ENCODE measurements around the gene ANO3.

ANO3 gene

DNA sequence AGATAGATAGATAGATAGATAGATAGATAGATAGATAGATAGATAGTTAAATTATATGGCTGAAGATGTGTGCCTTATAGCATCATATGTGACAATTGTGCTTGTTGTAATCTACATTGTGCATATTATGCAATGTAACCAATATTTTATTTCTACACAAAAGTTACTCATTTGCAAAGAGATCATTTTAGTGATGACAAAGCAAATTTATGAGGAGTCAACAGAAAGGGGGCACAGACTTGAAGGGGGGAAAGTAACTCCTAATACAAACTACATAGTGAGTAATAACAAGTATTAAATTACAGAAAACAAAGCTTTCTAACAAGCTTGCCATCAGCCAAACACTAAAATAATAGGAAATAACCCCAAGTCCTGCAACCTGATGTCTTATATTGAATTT lies 133.3 kb downstream of the ANO3 start:
- H3K9me3 ChIP-seq (ENCODE audit: control insufficient read depth, insufficient read depth, low read length): no peaks in the 10 kb centered on the region
- no peak overlapping the region for H3K4me3 ChIP-seq (ENCODE audit: low read depth, low read length)
- no peaks in the 10 kb centered on the region for H3K27me3 ChIP-seq (ENCODE audit: control insufficient read depth, insufficient read depth, low read length)
- no peak overlapping the region for H3K9ac ChIP-seq (ENCODE audit: low read depth, low read length)
- H3K4me1 ChIP-seq (ENCODE audit: control insufficient read depth, insufficient read depth, low read length): no peaks in the 10 kb centered on the region
- H3K36me3 ChIP-seq (ENCODE audit: control insufficient read depth, insufficient read depth, low read length): no peaks in the 10 kb centered on the region

DNA sequence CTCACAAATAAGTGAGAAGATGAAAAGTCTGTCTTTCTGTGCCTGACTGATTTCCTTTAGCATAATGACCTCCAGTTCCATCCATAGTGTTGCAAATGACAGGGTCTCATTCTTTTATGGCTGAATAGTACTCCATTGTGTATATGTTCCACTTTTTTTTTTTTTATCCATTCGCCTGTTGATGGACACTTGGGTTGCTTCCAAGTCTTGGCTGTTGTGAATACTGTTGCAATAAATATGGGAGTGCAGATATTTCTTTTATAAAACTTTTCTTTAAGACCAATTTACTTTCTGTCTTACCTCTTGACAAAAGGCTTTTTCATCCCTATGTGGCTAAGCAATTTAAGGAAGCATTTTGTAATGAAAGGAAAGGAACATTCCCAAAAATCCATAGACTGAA lies 135.6 kb downstream of the ANO3 start:
- Histone ChIP-seq H3K4me1 (ENCODE audit: control insufficient read depth, insufficient read depth, low read length) (no peaks in the 10 kb centered on the region), H3K9me3 (ENCODE audit: control insufficient read depth, insufficient read depth, low read length) (no peaks in the 10 kb centered on the region), H3K4me3 (ENCODE audit: low read depth, low read length) (no peak overlapping the region), H3K27me3 (ENCODE audit: control insufficient read depth, insufficient read depth, low read length) (no peaks in the 10 kb centered on the region), H3K36me3 (ENCODE audit: control insufficient read depth, insufficient read depth, low read length) (no peaks in the 10 kb centered on the region), H3K9ac (ENCODE audit: low read depth, low read length) (no peak overlapping the region)

DNA sequence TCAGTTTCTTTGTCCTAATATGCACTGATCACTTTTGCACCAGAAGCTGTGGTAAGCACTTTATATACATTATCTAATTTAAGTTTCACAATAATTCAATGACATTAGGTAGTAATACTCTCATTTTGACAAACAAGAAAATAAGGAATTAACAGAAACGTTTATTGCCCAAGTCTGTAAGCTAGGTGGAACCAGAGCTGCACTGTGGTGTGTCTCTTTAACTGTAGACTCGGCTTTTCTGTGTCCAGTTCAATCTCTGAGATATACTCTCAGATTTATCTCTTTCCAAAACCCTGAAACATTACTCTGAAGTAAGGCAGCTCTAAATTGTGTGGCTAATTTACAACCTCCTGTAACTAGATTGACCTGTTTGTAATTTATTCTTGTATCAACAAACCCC lies 139.1 kb downstream of the ANO3 start:
- H3K4me1 ChIP-seq (ENCODE audit: control insufficient read depth, insufficient read depth, low read length): no peaks in the 10 kb centered on the region
- no peaks in the 10 kb centered on the region for H3K9me3 ChIP-seq (ENCODE audit: control insufficient read depth, insufficient read depth, low read length)

DNA sequence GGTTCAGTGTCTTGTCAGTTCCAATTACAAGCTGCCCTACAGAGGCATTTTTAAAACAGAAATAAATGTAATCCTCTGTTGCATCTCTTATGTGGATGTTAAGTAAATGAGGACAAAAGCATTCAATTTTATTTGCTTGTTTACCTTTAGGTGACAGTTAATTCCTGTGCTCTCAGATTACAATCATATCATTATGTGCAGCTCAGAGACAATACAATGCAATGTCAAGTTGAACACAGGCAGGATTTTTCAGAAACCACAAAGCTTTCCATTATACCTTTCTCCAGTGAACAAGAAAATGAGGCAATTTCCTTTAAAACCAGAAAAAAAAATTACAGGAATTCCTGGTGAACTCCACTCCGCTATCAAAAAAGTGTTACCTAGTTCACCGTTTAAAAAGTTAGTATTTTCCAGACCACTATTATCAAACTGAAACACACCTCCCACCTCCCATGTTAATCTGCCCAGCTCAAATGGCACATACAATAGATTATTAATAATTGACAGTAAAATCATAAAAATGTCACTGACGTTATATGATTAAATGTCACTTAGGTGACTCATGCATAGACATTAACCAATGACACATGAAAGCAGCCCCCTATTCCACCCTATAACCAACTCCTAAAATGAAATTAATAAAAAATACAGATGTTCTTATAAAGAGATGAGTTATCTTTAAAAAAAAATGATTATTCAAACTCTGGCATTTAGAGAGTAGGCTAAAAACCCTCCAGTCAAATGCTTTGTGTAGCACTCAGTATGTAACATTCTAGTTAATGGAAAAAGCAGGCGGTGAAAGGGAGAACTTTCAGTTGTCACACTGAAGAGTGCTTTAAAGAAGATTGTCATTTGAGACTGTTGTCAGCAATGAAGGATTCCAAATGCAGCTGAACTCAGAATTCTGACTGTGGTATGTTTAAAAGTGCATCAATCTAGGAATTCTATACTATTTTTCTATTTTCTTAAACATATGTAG lies 141.6 kb downstream of the ANO3 start:
- Histone ChIP-seq H3K4me1 (ENCODE audit: control insufficient read depth, insufficient read depth, low read length) (no peaks in the 10 kb centered on the region), H3K36me3 (ENCODE audit: control insufficient read depth, insufficient read depth, low read length) (no peaks in the 10 kb centered on the region), H3K9me3 (ENCODE audit: control insufficient read depth, insufficient read depth, low read length) (no peaks in the 10 kb centered on the region), H3K9ac (ENCODE audit: low read depth, low read length) (no peak overlapping the region), H3K27me3 (ENCODE audit: control insufficient read depth, insufficient read depth, low read length) (no peaks in the 10 kb centered on the region), H3K4me3 (ENCODE audit: low read depth, low read length) (no peak overlapping the region)

More for the DNA sequence above, 139.1 kb downstream of the ANO3 start:
- H3K4me3 ChIP-seq (ENCODE audit: low read depth, low read length): no peak overlapping the region
- H3K36me3 ChIP-seq (ENCODE audit: control insufficient read depth, insufficient read depth, low read length): no peaks in the 10 kb centered on the region
- H3K9ac ChIP-seq (ENCODE audit: low read depth, low read length): no peak overlapping the region
- no peaks in the 10 kb centered on the region for H3K27me3 ChIP-seq (ENCODE audit: control insufficient read depth, insufficient read depth, low read length)

DNA sequence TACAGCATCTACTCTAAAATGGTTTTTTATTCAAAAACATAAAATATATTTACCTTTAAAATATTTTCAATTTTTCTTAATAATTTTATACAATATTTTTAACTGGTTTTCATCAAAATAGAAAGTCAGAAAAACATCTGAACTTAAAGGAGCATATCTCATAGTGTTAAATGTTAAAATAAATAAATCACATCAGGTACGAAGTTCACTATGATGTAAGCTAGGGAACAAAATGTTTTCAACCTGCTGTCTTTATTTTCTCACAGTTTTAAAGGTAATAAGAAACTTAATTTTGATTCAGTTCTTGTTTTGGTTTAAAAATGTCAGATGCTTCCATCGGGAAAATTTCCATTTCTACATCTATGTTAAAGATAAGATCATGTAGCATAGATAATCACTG lies 142.5 kb downstream of the ANO3 start:
- no peak overlapping the region for H3K4me3 ChIP-seq (ENCODE audit: low read depth, low read length)
- no peak overlapping the region for H3K9ac ChIP-seq (ENCODE audit: low read depth, low read length)
- H3K27me3 ChIP-seq (ENCODE audit: control insufficient read depth, insufficient read depth, low read length): no peaks in the 10 kb centered on the region
- H3K9me3 ChIP-seq (ENCODE audit: control insufficient read depth, insufficient read depth, low read length): no peaks in the 10 kb centered on the region
- no peaks in the 10 kb centered on the region for H3K36me3 ChIP-seq (ENCODE audit: control insufficient read depth, insufficient read depth, low read length)
- H3K4me1 ChIP-seq (ENCODE audit: control insufficient read depth, insufficient read depth, low read length): no peaks in the 10 kb centered on the region

DNA sequence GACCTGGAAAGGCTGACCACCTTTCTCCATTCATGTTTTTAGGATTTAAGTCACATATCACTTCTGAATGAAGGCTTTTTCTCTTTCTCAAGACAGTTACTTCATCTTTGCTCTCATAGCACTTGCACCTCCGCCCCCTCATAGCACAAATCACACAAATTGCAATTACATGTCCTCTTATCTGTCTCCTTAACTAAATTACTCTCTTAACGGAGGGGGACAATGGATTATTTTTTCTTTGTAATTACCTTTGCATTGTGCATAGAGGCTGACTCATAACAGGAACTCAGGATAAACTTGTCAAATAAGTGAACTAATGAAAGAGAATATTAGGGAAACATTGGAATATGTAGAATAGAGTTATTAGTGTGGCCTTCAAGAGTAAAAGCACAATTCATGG lies 145.5 kb downstream of the ANO3 start:
- H3K4me3 ChIP-seq (ENCODE audit: low read depth, low read length): no peak overlapping the region
- H3K9me3 ChIP-seq (ENCODE audit: control insufficient read depth, insufficient read depth, low read length): no peaks in the 10 kb centered on the region
- H3K27me3 ChIP-seq (ENCODE audit: control insufficient read depth, insufficient read depth, low read length): no peaks in the 10 kb centered on the region
- H3K4me1 ChIP-seq (ENCODE audit: control insufficient read depth, insufficient read depth, low read length): no peaks in the 10 kb centered on the region
- no peaks in the 10 kb centered on the region for H3K36me3 ChIP-seq (ENCODE audit: control insufficient read depth, insufficient read depth, low read length)
- no peak overlapping the region for H3K9ac ChIP-seq (ENCODE audit: low read depth, low read length)

DNA sequence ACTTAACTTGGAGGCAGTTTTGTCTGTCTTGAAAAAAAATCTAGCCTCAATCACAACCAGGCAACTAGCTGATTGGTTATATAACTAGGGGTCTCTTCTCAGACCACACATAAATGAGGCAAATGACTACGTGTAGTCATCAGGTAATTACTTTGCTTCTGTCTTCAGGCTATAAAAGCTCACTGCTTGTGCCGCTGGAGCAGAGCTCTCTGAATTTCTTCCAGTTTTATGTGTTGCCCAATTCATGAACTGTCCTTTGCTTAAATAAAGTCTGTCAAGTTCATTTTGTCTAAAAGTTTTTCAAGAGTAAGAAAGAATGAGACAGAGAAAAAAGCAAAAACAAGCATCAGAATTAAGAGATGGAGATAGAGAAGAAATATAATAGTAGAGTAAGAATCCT lies 146.8 kb downstream of the ANO3 start:
- Histone ChIP-seq H3K4me3 (ENCODE audit: low read depth, low read length) (no peak overlapping the region), H3K27me3 (ENCODE audit: control insufficient read depth, insufficient read depth, low read length) (no peaks in the 10 kb centered on the region), H3K4me1 (ENCODE audit: control insufficient read depth, insufficient read depth, low read length) (no peaks in the 10 kb centered on the region), H3K36me3 (ENCODE audit: control insufficient read depth, insufficient read depth, low read length) (no peaks in the 10 kb centered on the region), H3K9ac (ENCODE audit: low read depth, low read length) (no peak overlapping the region), H3K9me3 (ENCODE audit: control insufficient read depth, insufficient read depth, low read length) (no peaks in the 10 kb centered on the region)

DNA sequence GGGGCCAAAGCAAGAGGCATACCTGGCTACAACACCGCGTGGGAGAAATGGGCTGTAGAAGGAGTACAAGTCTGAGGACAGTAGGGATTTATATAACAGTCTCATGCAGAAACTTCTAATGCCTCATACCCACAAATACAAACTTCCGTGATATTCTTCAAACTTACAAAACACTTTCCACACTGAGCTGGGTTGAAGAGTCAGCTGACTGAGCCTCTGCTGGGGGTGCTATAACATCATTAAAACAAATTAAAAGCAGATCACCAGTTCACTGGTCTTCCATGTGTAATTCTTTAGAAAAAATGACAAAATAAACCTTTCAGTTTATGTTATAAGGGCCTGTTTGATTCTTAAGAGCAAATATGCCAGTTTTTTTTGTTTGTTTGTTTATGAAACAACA lies 148.1 kb downstream of the ANO3 start:
- Histone ChIP-seq H3K27me3 (ENCODE audit: control insufficient read depth, insufficient read depth, low read length) (no peaks in the 10 kb centered on the region), H3K4me3 (ENCODE audit: low read depth, low read length) (no peak overlapping the region), H3K4me1 (ENCODE audit: control insufficient read depth, insufficient read depth, low read length) (no peaks in the 10 kb centered on the region), H3K9me3 (ENCODE audit: control insufficient read depth, insufficient read depth, low read length) (no peaks in the 10 kb centered on the region), H3K36me3 (ENCODE audit: control insufficient read depth, insufficient read depth, low read length) (no peaks in the 10 kb centered on the region), H3K9ac (ENCODE audit: low read depth, low read length) (no peak overlapping the region)

DNA sequence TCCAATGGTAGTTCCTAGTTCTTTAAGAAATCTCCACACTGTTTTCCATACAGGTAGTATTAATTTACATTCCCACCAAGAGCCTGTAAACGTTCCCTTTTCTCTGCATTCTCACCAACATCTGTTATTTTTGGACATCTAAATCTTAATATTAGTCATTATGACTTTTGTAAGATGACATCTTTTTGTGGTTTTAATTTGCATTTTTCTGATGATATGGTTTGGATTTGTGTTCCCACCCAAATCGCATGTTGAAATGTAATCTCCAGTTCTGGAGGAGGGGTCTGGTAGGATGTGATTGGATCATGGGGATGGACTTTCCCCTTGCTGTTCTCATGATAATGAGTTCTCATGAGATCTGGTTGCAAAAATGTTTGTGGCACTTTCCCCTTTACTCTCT lies 151.2 kb downstream of the ANO3 start:
- no peaks in the 10 kb centered on the region for H3K27me3 ChIP-seq (ENCODE audit: control insufficient read depth, insufficient read depth, low read length)

DNA sequence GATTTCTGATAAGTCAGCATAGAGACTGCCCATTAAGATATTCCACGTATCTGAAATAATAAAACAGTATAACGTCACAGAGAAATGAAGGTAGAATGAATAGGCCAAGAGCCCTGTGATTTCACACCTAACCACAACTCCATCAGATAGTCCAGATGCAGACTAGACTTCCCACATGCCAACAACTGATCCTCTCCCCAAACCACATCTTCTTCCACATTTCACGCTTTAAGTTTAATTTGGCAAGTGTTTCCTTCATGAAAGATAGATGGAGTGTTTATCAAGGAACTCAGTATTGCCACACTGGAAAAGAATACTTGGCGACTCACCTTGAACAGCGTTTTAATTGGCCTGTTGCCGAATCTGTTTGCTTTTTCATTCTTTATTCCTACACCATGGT lies 158.6 kb downstream of the ANO3 start:
- Histone ChIP-seq H3K9ac (ENCODE audit: low read depth, low read length) (no peak overlapping the region), H3K4me3 (ENCODE audit: low read depth, low read length) (no peak overlapping the region), H3K4me1 (ENCODE audit: control insufficient read depth, insufficient read depth, low read length) (no peaks in the 10 kb centered on the region), H3K27me3 (ENCODE audit: control insufficient read depth, insufficient read depth, low read length) (no peaks in the 10 kb centered on the region), H3K36me3 (ENCODE audit: control insufficient read depth, insufficient read depth, low read length) (no peaks in the 10 kb centered on the region), H3K9me3 (ENCODE audit: control insufficient read depth, insufficient read depth, low read length) (no peaks in the 10 kb centered on the region)

More for the DNA sequence above, 151.2 kb downstream of the ANO3 start:
- H3K9me3 ChIP-seq (ENCODE audit: control insufficient read depth, insufficient read depth, low read length): no peaks in the 10 kb centered on the region
- no peak overlapping the region for H3K4me3 ChIP-seq (ENCODE audit: low read depth, low read length)
- no peaks in the 10 kb centered on the region for H3K36me3 ChIP-seq (ENCODE audit: control insufficient read depth, insufficient read depth, low read length)
- no peak overlapping the region for H3K9ac ChIP-seq (ENCODE audit: low read depth, low read length)
- H3K4me1 ChIP-seq (ENCODE audit: control insufficient read depth, insufficient read depth, low read length): no peaks in the 10 kb centered on the region

DNA sequence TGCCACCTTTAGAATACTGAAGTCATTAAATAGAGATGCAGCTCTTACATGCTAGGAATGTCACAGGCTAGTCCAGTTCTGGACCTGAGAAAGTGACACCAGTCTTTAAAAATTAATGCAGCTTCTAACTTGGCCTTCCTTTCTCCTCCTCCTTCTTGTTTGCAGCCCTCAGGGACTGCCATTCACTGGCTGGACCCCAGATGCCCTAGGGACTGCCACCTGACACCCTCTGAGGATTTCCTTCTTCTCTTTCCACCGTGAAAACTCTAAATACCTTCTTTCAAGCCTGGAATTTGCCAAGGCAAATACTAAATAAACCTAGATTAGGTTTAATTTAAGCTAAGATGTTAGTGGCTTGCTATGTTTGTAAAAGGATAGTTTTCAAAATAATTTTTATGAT lies 161.7 kb downstream of the ANO3 start:
- no peaks in the 10 kb centered on the region for H3K36me3 ChIP-seq (ENCODE audit: control insufficient read depth, insufficient read depth, low read length)
- H3K4me1 ChIP-seq (ENCODE audit: control insufficient read depth, insufficient read depth, low read length): no peaks in the 10 kb centered on the region
- no peaks in the 10 kb centered on the region for H3K9me3 ChIP-seq (ENCODE audit: control insufficient read depth, insufficient read depth, low read length)
- no peak overlapping the region for H3K4me3 ChIP-seq (ENCODE audit: low read depth, low read length)
- H3K27me3 ChIP-seq (ENCODE audit: control insufficient read depth, insufficient read depth, low read length): no peaks in the 10 kb centered on the region
- no peak overlapping the region for H3K9ac ChIP-seq (ENCODE audit: low read depth, low read length)

DNA sequence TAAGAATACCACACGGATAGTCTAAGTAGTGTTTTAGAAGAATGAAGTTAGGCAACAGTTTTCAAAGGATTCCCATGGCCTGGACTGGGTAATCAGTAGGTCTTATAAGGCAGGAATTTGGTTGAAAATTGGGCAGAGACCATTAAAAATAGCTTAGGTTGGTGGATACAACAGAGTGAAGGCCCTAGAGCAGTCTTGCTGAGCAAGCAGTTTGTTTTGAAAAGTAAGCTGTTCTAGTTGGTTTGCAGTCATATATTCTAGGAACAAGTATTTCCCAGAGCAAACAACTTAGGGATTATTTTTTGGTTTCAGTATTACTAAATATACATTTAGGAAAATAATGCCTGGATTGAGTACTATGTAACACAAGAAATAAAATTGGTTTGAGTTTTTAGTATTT lies 175.3 kb downstream of the ANO3 start:
- no peaks in the 10 kb centered on the region for H3K4me1 ChIP-seq (ENCODE audit: control insufficient read depth, insufficient read depth, low read length)
- H3K4me3 ChIP-seq (ENCODE audit: low read depth, low read length): no peak overlapping the region
- no peaks in the 10 kb centered on the region for H3K36me3 ChIP-seq (ENCODE audit: control insufficient read depth, insufficient read depth, low read length)
- no peaks in the 10 kb centered on the region for H3K9me3 ChIP-seq (ENCODE audit: control insufficient read depth, insufficient read depth, low read length)
- H3K27me3 ChIP-seq (ENCODE audit: control insufficient read depth, insufficient read depth, low read length): no peaks in the 10 kb centered on the region
- H3K9ac ChIP-seq (ENCODE audit: low read depth, low read length): no peak overlapping the region

Measured in iPS-15b (cell line).